ACHN (cell line): ENCODE results near the gene GUCY1A2.
"Not testable (repeated sequence)": the region's sequence is repeated elsewhere in the genome, so short reads cannot be mapped to it uniquely, and the experiment has no call there.

ENCODE experiments used
- DNase-seq: peaks from one replicate; pipeline ENCODE4 v3.0.0-alpha.2; 2015
- in situ Hi-C: cut with HindIII; loops from 2 replicates; pipeline ENCODE4 v1.10.0; 2017; ENCODE audit warnings: low sequenced_read_pairs, low pct_ligation_motif_present, low pct_unique_long_range_greater_than_20kb

Gene GUCY1A2

GRCh38 chr11:107018219-107018901, at the start of gene GUCY1A2:
Gene GUCY1A2, minus strand, starts transcription at chr11:107018476. Its CDS starts 421 bp downstream, at chr11:107018055.
- peak; percentile 18 for DNase-seq
- in situ Hi-C loops = no loop called here

DNA sequence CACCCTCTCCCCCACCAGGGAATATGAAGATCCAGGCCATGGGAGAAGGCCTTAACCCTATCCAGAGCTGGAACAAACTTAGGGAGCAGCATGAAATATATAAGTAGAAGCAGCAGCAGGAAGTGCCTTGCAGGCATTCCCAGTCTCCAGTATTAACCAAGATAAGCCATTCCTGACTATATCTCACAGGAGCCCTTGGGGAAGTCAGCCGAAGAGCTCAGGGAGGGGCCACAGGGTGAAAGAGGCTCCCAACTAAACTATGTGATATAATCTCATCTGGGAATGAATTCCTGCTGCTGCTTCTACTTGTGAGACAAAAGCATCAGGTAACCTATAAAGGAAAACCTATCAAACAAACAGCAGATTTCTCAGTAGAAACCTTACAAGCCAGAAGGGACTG, 36.1 kb upstream of the GUCY1A2 start:
- in situ Hi-C loops = no loop called here
- DNase-seq = no peak

DNA sequence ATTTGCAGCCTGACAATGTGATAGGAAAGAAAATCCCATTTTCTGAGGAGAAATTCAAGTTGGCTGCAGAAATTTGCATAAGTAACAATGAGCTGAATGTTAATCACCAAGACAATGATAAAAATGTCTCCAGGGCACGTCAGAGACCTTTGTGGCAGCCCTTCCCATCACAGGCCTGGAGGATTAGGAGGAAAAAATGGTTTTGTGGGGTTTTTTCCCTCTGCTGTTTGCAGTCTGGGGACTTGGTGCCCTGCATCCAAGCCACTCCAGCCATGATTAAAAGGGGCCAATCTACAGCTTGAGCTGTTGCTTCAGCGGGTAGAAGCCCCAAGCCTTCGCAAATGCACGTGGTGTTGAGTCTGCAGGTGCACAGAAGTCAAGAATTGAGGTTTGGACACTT, 33.1 kb upstream of the GUCY1A2 start:
- DNase-seq, in situ Hi-C loops: not testable (repeated sequence)

- in situ Hi-C loops, DNase-seq: not testable (repeated sequence)
Observed at GRCh38 chr11:107050899-107051298, 32.6 kb upstream of the GUCY1A2 start.

GRCh38 chr11:107050121-107050520, 31.8 kb upstream of the GUCY1A2 start:
- in situ Hi-C loops = no loop called here
- no peak for DNase-seq

DNA sequence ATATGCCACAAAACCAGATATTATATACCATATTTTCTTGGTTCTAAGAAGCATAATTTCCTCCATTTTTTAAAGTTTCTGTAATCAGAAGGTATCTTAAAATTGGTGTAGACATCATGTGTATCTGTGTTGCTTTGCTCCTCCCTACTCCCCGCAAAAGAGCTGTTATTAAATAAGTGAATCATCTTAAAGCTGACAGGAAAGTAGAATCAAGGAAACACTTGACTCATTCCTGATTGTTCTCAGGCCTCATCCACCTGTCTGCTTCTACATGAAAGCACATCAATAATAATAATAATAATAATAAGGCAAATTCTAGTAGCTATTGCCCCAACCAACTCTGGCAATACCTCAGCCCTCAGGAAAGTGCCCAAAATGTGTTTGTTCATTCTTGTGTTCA, 26.2 kb upstream of the GUCY1A2 start:
- in situ Hi-C loops = no loop called here
- DNase-seq = no peak

DNA sequence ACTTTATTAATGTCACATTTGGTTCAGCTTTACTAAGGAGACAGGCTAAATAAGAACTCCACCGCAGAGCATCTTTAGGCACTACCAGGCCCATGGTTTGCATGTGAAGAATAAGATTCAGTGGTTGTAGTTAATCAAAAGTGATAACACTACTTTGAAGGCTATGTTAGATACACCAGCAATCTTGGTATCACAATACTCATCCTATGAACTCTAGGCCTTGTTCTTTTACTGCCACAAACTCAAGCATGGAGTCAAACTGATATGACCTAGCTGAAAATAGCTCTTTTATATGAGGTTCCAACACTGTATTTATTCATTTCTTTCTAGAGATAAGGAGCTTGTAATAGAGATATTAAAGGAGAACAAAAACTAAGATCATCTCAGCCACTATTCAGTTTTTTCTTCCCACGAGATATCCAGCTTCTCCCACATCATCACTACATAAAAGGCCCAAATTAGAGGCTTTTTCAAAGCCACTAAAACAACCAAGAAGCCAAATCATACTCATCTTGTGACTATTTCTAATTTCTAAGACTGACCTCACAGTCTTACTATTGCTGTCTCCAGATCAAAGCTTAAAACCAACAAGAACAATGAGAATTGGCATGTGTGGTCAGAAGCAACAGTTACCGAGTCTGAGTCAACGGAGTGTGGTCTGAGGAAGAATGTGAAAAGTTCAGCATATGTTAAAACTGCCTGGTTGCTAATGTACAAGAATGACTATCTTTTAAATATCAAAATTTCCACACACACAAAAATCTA, 25.1 kb upstream of the GUCY1A2 start:
- peak; percentile 61 for DNase-seq
- in situ Hi-C loops = no loop called here

- in situ Hi-C loops = no loop called here
- DNase-seq = no peak
Observed at GRCh38 chr11:107042748-107043147, 24.5 kb upstream of the GUCY1A2 start.

DNA sequence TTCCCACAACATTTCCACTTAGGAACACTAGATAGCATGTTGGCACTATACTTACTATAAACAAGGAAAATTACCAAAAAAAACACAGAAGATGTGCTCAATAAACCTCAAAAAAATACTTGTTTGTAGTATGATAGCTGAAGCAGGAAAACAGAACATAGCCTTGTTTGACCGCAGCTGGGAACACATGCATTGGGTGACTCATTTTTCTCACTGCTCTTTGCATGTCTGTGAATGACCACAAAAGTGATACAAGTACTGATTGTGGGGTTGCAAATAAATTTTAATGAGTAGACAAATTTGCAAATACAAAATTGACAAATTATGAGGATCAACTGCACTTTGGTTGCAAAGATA, 22.8 kb upstream of the GUCY1A2 start:
- DNase-seq = no peak
- in situ Hi-C loops = no loop called here

DNA sequence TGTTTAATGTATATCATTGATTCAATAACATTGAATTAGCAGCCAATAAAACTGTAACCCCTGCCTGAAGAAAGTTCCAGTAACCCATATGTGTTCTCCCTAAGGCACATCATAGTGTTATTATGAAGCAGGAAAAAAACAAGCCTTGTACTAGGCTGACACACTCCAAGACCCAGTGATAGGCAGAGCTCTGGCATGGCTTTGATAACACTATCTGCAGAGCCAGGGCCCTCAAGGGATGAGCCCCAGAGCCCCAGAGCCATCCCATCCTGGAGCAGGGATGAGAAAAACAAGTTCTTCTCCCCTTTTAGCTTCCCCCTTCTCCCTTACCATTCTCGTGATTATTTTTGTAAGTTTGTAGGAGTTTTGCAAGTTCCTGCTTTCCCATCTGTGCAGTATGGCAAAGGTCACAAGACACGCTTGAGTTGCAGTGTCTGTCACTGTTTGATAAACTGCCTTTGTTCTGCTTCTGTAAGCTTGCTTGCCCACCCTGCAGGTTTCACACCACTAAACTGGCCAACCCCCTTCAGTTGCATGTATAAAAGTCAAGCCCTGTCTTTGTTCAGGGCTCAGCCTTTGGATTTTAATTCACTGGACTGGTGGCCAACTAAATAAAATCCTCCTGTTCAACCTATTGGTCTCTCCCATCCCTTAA, 22.3 kb upstream of the GUCY1A2 start:
- in situ Hi-C loops = no loop called here
- DNase-seq = no peak

DNA sequence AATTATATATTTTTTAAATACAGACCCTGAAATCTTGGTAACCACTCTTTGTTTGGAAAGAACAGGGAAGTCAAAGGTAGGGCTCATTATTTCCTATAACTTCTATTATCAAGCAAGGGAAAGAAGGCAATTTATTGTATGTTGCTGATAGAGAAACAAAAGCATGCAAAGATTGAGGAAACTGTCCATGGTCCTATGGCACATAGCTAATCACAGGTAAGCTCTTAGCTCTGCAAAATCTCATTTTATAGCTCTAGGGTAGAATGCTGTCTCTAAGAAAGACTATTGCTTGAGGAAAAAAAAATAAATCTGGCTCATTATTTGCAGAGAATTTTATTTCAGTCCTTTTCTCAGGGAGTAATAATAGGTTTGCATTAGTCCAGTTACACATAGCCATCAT, 7.4 kb upstream of the GUCY1A2 start:
- in situ Hi-C loops = no loop called here
- no peak for DNase-seq

GRCh38 chr11:107020594-107020993, 2.3 kb upstream of the GUCY1A2 start:
- in situ Hi-C loops = no loop called here
- DNase-seq = no peak

GRCh38 chr11:107018902-107019493, 722 bp upstream of the GUCY1A2 start:
- peak; percentile 80 for DNase-seq
- in situ Hi-C loops = no loop called here

DNA sequence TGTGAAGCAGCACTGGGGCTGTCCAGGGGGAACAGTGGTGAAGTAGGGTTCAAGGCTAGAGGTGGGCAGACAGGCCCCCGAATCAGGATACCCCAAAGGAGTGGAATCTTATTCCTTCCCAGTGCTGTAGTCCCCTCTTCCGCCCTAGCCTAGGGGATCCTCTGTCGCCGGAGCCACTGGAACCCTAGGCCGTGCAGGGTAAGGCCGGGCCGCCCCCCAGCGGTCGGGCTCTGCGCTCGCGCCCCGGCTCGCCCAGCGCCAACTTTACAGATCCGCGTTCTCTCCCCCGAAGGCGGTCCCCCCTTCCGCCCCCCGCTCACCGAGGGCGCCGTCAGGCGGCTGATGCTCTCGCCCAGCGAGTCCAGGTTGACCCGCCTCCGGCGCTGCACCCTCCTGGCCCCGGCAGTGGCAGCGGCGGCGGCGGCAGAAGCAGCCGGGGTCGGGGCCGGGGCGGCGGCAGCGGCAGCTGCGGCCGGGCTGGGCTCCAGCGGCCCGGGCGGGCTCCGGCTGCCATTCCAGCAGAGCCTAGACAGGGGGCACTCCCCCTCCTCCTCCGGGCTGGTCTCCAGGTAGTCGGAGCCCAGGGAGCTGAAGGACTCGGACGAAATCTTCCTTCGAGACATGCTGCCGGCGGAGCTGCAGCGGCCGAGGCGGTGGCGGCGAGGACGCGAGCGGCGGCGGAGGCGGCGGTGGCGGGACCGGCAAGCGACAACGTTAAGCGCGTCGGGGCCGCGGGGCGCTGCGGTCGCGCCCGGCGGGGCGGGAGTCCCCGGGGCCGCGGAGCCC, 650 bp downstream of the GUCY1A2 start:
- DNase-seq = peak; percentile 61
- in situ Hi-C loops = no loop called here

DNA sequence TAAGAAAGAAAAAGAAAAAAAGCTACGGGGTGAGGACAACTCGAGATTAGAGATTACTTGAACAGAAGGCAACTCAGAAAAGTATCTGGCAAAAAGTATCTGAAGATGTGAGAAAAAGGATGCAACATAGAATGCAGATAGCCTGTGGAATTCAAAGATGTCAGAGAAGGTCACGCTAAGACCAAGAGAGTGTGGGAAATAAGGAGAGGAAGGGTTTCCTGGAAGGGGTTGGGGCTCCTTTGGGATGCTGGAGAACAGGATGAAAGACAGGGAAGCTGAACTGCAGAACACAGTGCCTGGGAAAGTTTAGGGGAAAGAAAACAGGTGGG, 1.2 kb downstream of the GUCY1A2 start:
- in situ Hi-C loops = no loop called here
- DNase-seq = no peak

DNA sequence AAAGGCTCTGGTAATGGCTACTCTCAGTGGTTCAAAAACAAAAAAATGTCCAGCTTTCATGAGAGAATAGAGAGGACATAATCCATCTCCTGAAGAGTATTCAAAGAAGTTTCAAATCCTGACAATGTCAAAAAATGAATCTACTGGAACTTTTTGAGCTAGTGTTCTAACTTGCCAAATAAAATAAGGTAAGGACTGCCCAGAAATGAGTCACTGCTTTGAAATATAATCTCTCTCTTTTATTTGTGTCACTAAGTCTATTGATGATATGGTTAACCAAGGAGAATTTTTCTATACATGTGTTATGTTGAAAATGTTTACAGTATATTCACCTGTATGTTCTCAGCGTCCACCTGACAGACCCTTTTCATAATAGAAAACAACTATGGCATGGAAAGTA, 3.4 kb downstream of the GUCY1A2 start:
- DNase-seq = no peak
- in situ Hi-C loops = no loop called here

GRCh38 chr11:107011977-107012376, 6.3 kb downstream of the GUCY1A2 start:
- DNase-seq = peak; percentile 7
- in situ Hi-C loops = no loop called here

DNA sequence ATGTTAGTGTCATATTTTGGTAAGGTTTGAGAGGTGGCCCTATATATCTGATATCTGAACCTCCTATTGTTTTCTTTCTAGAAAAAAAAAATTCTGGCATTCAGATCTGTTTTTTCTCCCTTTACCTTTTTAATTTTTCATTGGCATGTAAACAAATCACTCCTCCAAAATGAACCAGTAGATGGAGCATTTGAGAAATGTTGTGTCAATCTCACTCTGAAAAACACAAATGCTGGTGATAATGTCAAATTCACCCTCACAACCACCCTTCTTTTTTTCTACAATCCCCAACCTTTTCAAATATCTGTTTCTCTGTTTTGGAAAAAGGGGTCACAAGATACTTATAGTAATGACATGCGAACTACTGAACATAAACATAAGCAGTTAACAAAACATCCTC, 9.1 kb downstream of the GUCY1A2 start:
- DNase-seq = no peak
- in situ Hi-C loops = no loop called here
